Spleen (tissue), 11 donors: Measurements from ENCODE around the gene C1QTNF2. TPM values are rescaled to one million over a fixed set of nuclear protein-coding genes. Genes with fewer than 3 reads are reported as not detected.

Experiments used
- DNase-seq: peaks from one replicate; pipeline ENCODE4 v3.0.0-alpha.2; 2020
- H3K27ac ChIP-seq, 8 donors: fragments of 200-600 bp; sonication (generic) in 7 of 8; 1 replicate in 4 of 8; 2 replicates in 4 of 8; pipeline versions ENCODE4 v1.5.0 to v1.8.0; 2016 to 2021; ENCODE audit warnings: inconsistent platforms in 4 of 8, mild to moderate bottlenecking in 4 of 8, moderate library complexity in 1 of 8
- H3K27me3 ChIP-seq, 7 donors: fragments of 200-600 bp; sonication (generic) in 6 of 7; replicated peaks in 1 of 7; 1 replicate in 4 of 7; 2 replicates in 3 of 7; pipeline versions ENCODE4 v1.5.0 to v1.8.0; 2016 to 2021; ENCODE audit warnings: inconsistent platforms in 3 of 7, mild to moderate bottlenecking in 1 of 7
- H3K36me3 ChIP-seq, 6 donors: fragments of 200-600 bp; sonication (generic) in 5 of 6; 1 replicate in 4 of 6; 2 replicates in 2 of 6; pipeline versions ENCODE4 v1.5.0 to v1.8.0; 2016 to 2021; ENCODE audit warnings: inconsistent platforms in 2 of 6
- H3K4me1 ChIP-seq, 6 donors: fragments of 200-600 bp; sonication (generic) in 5 of 6; 1 replicate in 3 of 6; 2 replicates in 3 of 6; pipeline versions ENCODE4 v1.5.0 to v1.8.0; 2016 to 2021; ENCODE audit warnings: inconsistent platforms in 3 of 6
- H3K4me3 ChIP-seq, 8 donors: fragments of 200-600 bp; sonication (generic) in 7 of 8; 1 replicate in 4 of 8; 2 replicates in 4 of 8; pipeline versions ENCODE4 v1.5.0 to v1.8.0; 2016 to 2021; ENCODE audit warnings: inconsistent platforms in 4 of 8, mild to moderate bottlenecking in 4 of 8, moderate library complexity in 2 of 8
- H3K9me3 ChIP-seq, 8 donors: fragments of 200-600 bp; sonication (generic) in 7 of 8; 1 replicate in 4 of 8; 2 replicates in 4 of 8; pipeline versions ENCODE4 v1.5.0 to v1.8.0; 2016 to 2021; ENCODE audit warnings: inconsistent platforms in 4 of 8
- CTCF ChIP-seq, 11 experiments: fragments of 200-600 bp in 7 of 11; fragments of 450-650 bp in 4 of 11; sonication (generic) in 4 of 11; IDR thresholded peaks in 8 of 11; conservative IDR thresholded peaks in 3 of 11; 1 replicate in 7 of 11; 2 replicates in 4 of 11; pipeline versions ENCODE4 v1.4.0 to v1.8.0; 2016 to 2021; ENCODE audit warnings: antibody characterized with exemption in 11 of 11, inconsistent platforms in 4 of 11, mild to moderate bottlenecking in 1 of 11
- POLR2A ChIP-seq, 3 donors: fragments of 450-650 bp; IDR thresholded peaks; one replicate each; pipeline ENCODE4 v1.5.1; 2017; ENCODE audit warnings: antibody characterized with exemption in 3 of 3, mild to moderate bottlenecking in 1 of 3
- POLR2AphosphoS5 ChIP-seq, 3 donors: sonication (generic); formaldehyde crosslinking; IDR thresholded peaks; one replicate each; pipeline ENCODE4 v1.5.1; 2017; ENCODE audit warnings: antibody characterized with exemption in 3 of 3
- WGBS, 5 donors: extraction: QIAGEN DNeasy Blood & Tissue Kit in 3 of 5; methylation state at CpG; one replicate each; pipeline versions ENCODE4 v1.1.5 to v1.1.7; 2013 to 2018; 5-methylcytosine and 5-hydroxymethylcytosine counted together
- intact Hi-C: fragments of 100-400 bp; cut with DNase I; formaldehyde crosslinking; loops from one replicate; pipeline ENCODE4 v1.15.0; 2023; ENCODE audit warnings: low total_unique reads
- polyA plus RNA-seq, 3 donors: library from polyadenylated mRNA; stranded (reverse); fragments of 200-250 nt; gene quantifications; one replicate each; pipeline ENCODE4 v1.2.1, GENCODE V29; 2013
- total RNA-seq, 7 donors: library from RNA; depleted of rRNA in 3 of 7; stranded (reverse); fragments of >200 nt in 3 of 7; fragmentation: NEBNext Ultra II Directional in 4 of 7; extraction: Animal tissue kit (Norgen Biotek cat#: 25700) in 4 of 7; gene quantifications; one replicate each; pipeline versions ENCODE4 v1.1.0 to v1.2.1, GENCODE V29; 2016 to 2021
- donor health status: healthy with polysubstance abuse.
- donor health status: DM: no; HTN: no; CAD: no; lungs with moderate emphysema.
- donor health status: DM: no; HTN: no; CAD: no.
- donor health status: Bipolar disorder and iron deficiency.
- donor health status: healthy.
- donor health status: DM: no; HTN: no; CAD: no.
- donor health status: DM: yes; HTN: yes; CAD: no.

C1QTNF2 gene
- total and polyA plus RNA-seq, 10 donors = 0.16 to 0.52 (median 0.32) TPM; not detected in 3

GRCh38 chr5:160349249-160349934 is 21.0 kb downstream of the C1QTNF2 start:
- Histone ChIP-seq H3K36me3 (no peaks in the 10 kb centered on the region), H3K4me3 (no peak overlapping the region), H3K27me3 (no peaks in the 10 kb centered on the region), H3K9me3 (no peaks in the 10 kb centered on the region), H3K27ac (no peak overlapping the region), H3K4me1 (peaks cover 0 to 10% (median 5%) of the 10 kb centered on the region in 6 donors)
- no peak for DNase-seq
- 93 to 96% (median 95%) methylated on average over 18 to 27 of the region's 27 CpGs for WGBS, 5 donors
- intact Hi-C loops = loop anchor here (5.0 kb wide), 2 partner anchors 152 to 267 kb away; no protein-coding TSS in a partner anchor
- no peak for TF ChIP-seq CTCF (IDR thresholded peaks at IDR 0.05 in 8 of 11, conservative IDR thresholded peaks at IDR 0.05 in 3 of 11)
- no peak for TF ChIP-seq POLR2AphosphoS5 (IDR thresholded peaks at IDR 0.05)

GRCh38 chr5:160348080-160348479 is 22.3 kb downstream of the C1QTNF2 start:
- Histone ChIP-seq H3K36me3 (no peaks in the 10 kb centered on the region), H3K4me3 (no peak overlapping the region), H3K27ac (no peak overlapping the region), H3K4me1 (peaks cover 0 to 10% (median 5%) of the 10 kb centered on the region in 6 donors), H3K27me3 (no peaks in the 10 kb centered on the region), H3K9me3 (no peaks in the 10 kb centered on the region)
- no peak for TF ChIP-seq CTCF (IDR thresholded peaks at IDR 0.05 in 8 of 11, conservative IDR thresholded peaks at IDR 0.05 in 3 of 11)
- TF ChIP-seq POLR2AphosphoS5 (IDR thresholded peaks at IDR 0.05) = no peak
- TF ChIP-seq POLR2A (IDR thresholded peaks at IDR 0.05) = no peak
- intact Hi-C loops = loop anchor here (5.0 kb wide), 2 partner anchors 151 to 266 kb away; no protein-coding TSS in a partner anchor
- WGBS, 5 donors = 86 to 90% (median 88%) methylated on average over 11 of the region's 11 CpGs
- DNase-seq = no peak

GRCh38 chr5:160347448-160347847 is 23.0 kb downstream of the C1QTNF2 start:
- intact Hi-C loops = loop anchor here (5.0 kb wide), 2 partner anchors 150 to 265 kb away; no protein-coding TSS in a partner anchor
- H3K27ac ChIP-seq = no peak overlapping the region
- no peak for DNase-seq
- no peak for TF ChIP-seq POLR2AphosphoS5 (IDR thresholded peaks at IDR 0.05)
- no peak for TF ChIP-seq POLR2A (IDR thresholded peaks at IDR 0.05)
- no peaks in the 10 kb centered on the region for H3K9me3 ChIP-seq
- H3K4me1 ChIP-seq = peaks cover 0 to 10% (median 7%) of the 10 kb centered on the region in 6 donors
- no peaks in the 10 kb centered on the region for H3K27me3 ChIP-seq
- 75 to 92% (median 87%) methylated on average over 6 of the region's 6 CpGs for WGBS, 5 donors
- no peak overlapping the region for H3K4me3 ChIP-seq
- H3K36me3 ChIP-seq = no peaks in the 10 kb centered on the region

- 76 to 87% (median 87%) methylated on average over 4 of the region's 4 CpGs for WGBS, 5 donors
- intact Hi-C loops = loop anchor here (5.0 kb wide), 1 partner anchor 320 kb away; no protein-coding TSS in a partner anchor
Observed at GRCh38 chr5:160342413-160342941, 27.9 kb downstream of the C1QTNF2 start.

More at GRCh38 chr5:160342413-160342941, 27.9 kb downstream of the C1QTNF2 start:
- TF ChIP-seq POLR2AphosphoS5 (IDR thresholded peaks at IDR 0.05) = no peak
- no peak for TF ChIP-seq POLR2A (IDR thresholded peaks at IDR 0.05)
- TF ChIP-seq CTCF (IDR thresholded peaks at IDR 0.05 in 8 of 11, conservative IDR thresholded peaks at IDR 0.05 in 3 of 11) = no peak
- Histone ChIP-seq H3K9me3 (no peaks in the 10 kb centered on the region), H3K4me3 (no peak overlapping the region), H3K4me1 (peaks cover 0 to 14% (median 8%) of the 10 kb centered on the region in 6 donors), H3K36me3 (no peaks in the 10 kb centered on the region), H3K27ac (peak overlapping the region in 6 of 8 donors; percentile 7 to 78 (median 66)), H3K27me3 (no peaks in the 10 kb centered on the region)
- no peak for DNase-seq
